K562 (cell line): ENCODE data around the gene CDC45. TPM values are rescaled to one million over a fixed set of nuclear protein-coding genes. Genes with fewer than 3 reads are reported as not detected.
A peak's percentile ranks its signal among the peaks of the same experiment; 100 is the strongest.

Experiments
- ATAC-seq: fragments of 200-7000 bp; cut with Tn5 transposase; 3 replicates; pipeline ENCODE4 v1.9.1; 2020; ENCODE audit warnings: moderate library complexity
- BruUV-seq: library from RNA; stranded (reverse); fragments of 400-500 nt; replicated peaks from 2 replicates; lab custom pipeline; 2021; lab: Mats Ljungman, UMichigan
- CTCF ChIA-PET: fragments of 300-600 bp; formaldehyde crosslinking; extraction: SDS; loops from one replicate; lab custom pipeline; 2021; ENCODE audit warnings: low intra/inter-chr PET ratio; lab: Yijun Ruan, JAX
- POLR2A ChIA-PET: fragments of 300-600, 350-650 bp; sonication (Branson Sonifier 250); formaldehyde crosslinking; extraction: SDS; loops from one replicate; lab custom pipeline; 2021; ENCODE audit warnings: antibody characterized with exemption, inconsistent platforms; lab: Yijun Ruan, JAX
- DNase-seq, 4 experiments: peaks; one replicate each; pipeline versions ENCODE4 v3.0.0 to v3.0.0-alpha.2; 2011 to 2018; ENCODE audit warnings: low spot score in 3 of 4, mixed read lengths in 3 of 4; ENCODE audit errors: extremely low read depth in 1 of 4
- FAIRE-seq: peaks from 2 replicates; lab custom pipeline; 2011; peaks lifted over from hg19 to GRCh38; lab: Jason Lieb, UNC
- H2AFZ ChIP-seq: 2 replicates; pipeline ENCODE4 v1.6.0; 2011; ENCODE audit warnings: low read depth, low read length, control low read depth, inconsistent platforms
- H3K27ac ChIP-seq: fragments of 200-600 bp; 3 replicates; pipeline ENCODE4 v1.8.0; 2011; ENCODE audit warnings: low read depth, mild to moderate bottlenecking, control low read depth, inconsistent platforms, low read length, moderate library complexity, mixed read lengths; ENCODE audit errors: extremely low read depth
- H3K27me3 ChIP-seq, 2 experiments: fragments of 300-600 bp in 1 of 2; 2 replicates in 1 of 2; 3 replicates in 1 of 2; pipeline versions ENCODE4 v1.6.0 to v1.8.0; 2011; ENCODE audit warnings: inconsistent platforms in 2 of 2, low read length in 2 of 2, mild to moderate bottlenecking in 1 of 2, mixed read lengths in 1 of 2, moderate library complexity in 1 of 2; ENCODE audit not compliant: control insufficient read depth in 2 of 2, insufficient read depth in 2 of 2
- H3K36me3 ChIP-seq: fragments of 300-600 bp; 3 replicates; pipeline ENCODE4 v1.8.0; 2011; ENCODE audit warnings: mild to moderate bottlenecking, low read length, inconsistent platforms; ENCODE audit not compliant: control insufficient read depth, insufficient read depth
- H3K4me1 ChIP-seq, 2 experiments: fragments of 200-600 bp in 1 of 2; replicated peaks in 1 of 2; 2 replicates in 1 of 2; 3 replicates in 1 of 2; pipeline versions ENCODE4 v1.5.1 to v1.8.0; 2011; ENCODE audit warnings: inconsistent platforms in 2 of 2, low read length in 2 of 2, mild to moderate bottlenecking in 1 of 2, mixed read lengths in 1 of 2, moderate library complexity in 1 of 2; ENCODE audit not compliant: control insufficient read depth in 2 of 2, insufficient read depth in 2 of 2
- H3K4me2 ChIP-seq: 2 replicates; pipeline ENCODE4 v1.6.1; 2011; ENCODE audit warnings: low read length, control low read depth, inconsistent platforms, mixed read lengths; ENCODE audit not compliant: insufficient read depth
- H3K4me3 ChIP-seq: fragments of 200-600 bp; sonication (generic), shearing (Covaris generic); 2 replicates; pipeline ENCODE4 v1.5.1; 2016; ENCODE audit warnings: control low read depth, inconsistent platforms
- H3K79me2 ChIP-seq: fragments of 200-600 bp; 3 replicates; pipeline ENCODE4 v1.8.0; 2011; ENCODE audit warnings: low read length, inconsistent platforms; ENCODE audit not compliant: control insufficient read depth, insufficient read depth
- H3K9ac ChIP-seq, 2 experiments: 2 replicates each; pipeline versions ENCODE4 v1.6.0 to v1.6.1; 2011; ENCODE audit warnings: low read depth in 2 of 2, low read length in 2 of 2, control low read depth in 1 of 2, inconsistent platforms in 1 of 2, mild to moderate bottlenecking in 1 of 2, mixed read lengths in 1 of 2; ENCODE audit not compliant: insufficient read depth in 1 of 2
- H3K9me1 ChIP-seq: one replicate; pipeline ENCODE4 v1.6.0; 2011; ENCODE audit warnings: inconsistent platforms, mild to moderate bottlenecking, low read length, moderate library complexity; ENCODE audit not compliant: control insufficient read depth, insufficient read depth
- H3K9me3 ChIP-seq: replicated peaks from 2 replicates; pipeline ENCODE4 v1.5.1; 2011; ENCODE audit warnings: low read depth, low read length, inconsistent platforms; ENCODE audit not compliant: control insufficient read depth, insufficient read depth
- H4K20me1 ChIP-seq: replicated peaks from 2 replicates; pipeline ENCODE4 v1.6.1; 2011; ENCODE audit warnings: low read length, inconsistent platforms, mixed read lengths; ENCODE audit not compliant: control insufficient read depth, insufficient read depth
- CAMTA2 ChIP-seq: fragments of 250-450 bp; sonication (Bioruptor Pico); conservative IDR thresholded peaks from 2 replicates; pipeline ENCODE4 v1.5.1; 2022
- FOXO4 ChIP-seq: fragments of 450-650 bp; formaldehyde crosslinking; IDR thresholded peaks from 2 replicates; pipeline ENCODE4 v1.4.0; 2020; ENCODE audit warnings: mild to moderate bottlenecking, moderate library complexity
- GABPB2 ChIP-seq: fragments of 250-450 bp; sonication (Bioruptor Pico); conservative IDR thresholded peaks from 2 replicates; pipeline ENCODE4 v1.5.1; 2021; ENCODE audit warnings: mild to moderate bottlenecking
- MEF2D ChIP-seq: conservative IDR thresholded peaks from 2 replicates; pipeline ENCODE4 v1.6.1; 2016; ENCODE audit warnings: low read depth, missing genetic modification characterization, missing compliant biosample characterization
- NELFE ChIP-seq: IDR thresholded peaks from 2 replicates; pipeline ENCODE4 v1.6.1; 2011; ENCODE audit warnings: mild to moderate bottlenecking; ENCODE audit not compliant: insufficient read depth, insufficient read length
- STAG1 ChIP-seq: sonication (generic); formaldehyde crosslinking; IDR thresholded peaks from 2 replicates; pipeline ENCODE4 v1.5.0; 2020; ENCODE audit warnings: missing genetic modification reagents, borderline replicate concordance
- USF1 ChIP-seq: sonication (generic); formaldehyde crosslinking; IDR thresholded peaks from 2 replicates; pipeline ENCODE4 v1.9.0; 2022; ENCODE audit warnings: mild to moderate bottlenecking, missing genetic modification reagents
- ZBTB11 ChIP-seq, 3 experiments: fragments of 200-800 bp in 1 of 3; fragments of 250-450 bp in 1 of 3; fragments of 450-650 bp in 1 of 3; sonication (Bioruptor Pico) in 1 of 3; sonication (Bioruptor generic) in 1 of 3; formaldehyde crosslinking in 1 of 3; IDR thresholded peaks; 2 replicates each; pipeline versions ENCODE4 v1.6.1 to v1.8.0; 2016 to 2022; ENCODE audit warnings: mild to moderate bottlenecking in 2 of 3, missing genetic modification characterization in 2 of 3, missing compliant biosample characterization in 1 of 3, moderate library complexity in 1 of 3
- ZBTB34 ChIP-seq: fragments of 250-450 bp; sonication (Bioruptor Pico); IDR thresholded peaks from 2 replicates; pipeline ENCODE4 v1.8.0; 2021; ENCODE audit warnings: mild to moderate bottlenecking, moderate library complexity
- ZNF165 ChIP-seq: fragments of 250-450 bp; sonication (Bioruptor Pico); IDR thresholded peaks from 2 replicates; pipeline ENCODE4 v1.4.0; 2020; ENCODE audit warnings: borderline replicate concordance
- ZNF347 ChIP-seq: fragments of 450-650 bp; formaldehyde crosslinking; IDR thresholded peaks from 2 replicates; pipeline ENCODE4 v1.4.0; 2020; ENCODE audit warnings: low read depth, mild to moderate bottlenecking, moderate library complexity
- ZNF707 ChIP-seq: fragments of 250-450 bp; sonication (Bioruptor Pico); conservative IDR thresholded peaks from 2 replicates; pipeline ENCODE4 v1.8.0; 2022; ENCODE audit warnings: inconsistent platforms, mild to moderate bottlenecking, moderate library complexity
- WGBS: fragments of 100-300 bp; shearing (Covaris generic); methylation state at CpG from one replicate; pipeline ENCODE4 v1.1.6; 2016; ENCODE audit warnings: low coverage, mixed read lengths; ENCODE audit not compliant: insufficient coverage; ENCODE audit errors: missing lambda C conversion rate; 5-methylcytosine and 5-hydroxymethylcytosine counted together
- in situ Hi-C: fragments of 300-500 bp; cut with MboI; formaldehyde crosslinking; loops from 4 replicates; pipeline ENCODE4 v1.15.0; 2018; ENCODE audit warnings: inconsistent platforms, mixed read lengths
- intact Hi-C: fragments of 100-400 bp; cut with micrococcal nuclease; formaldehyde crosslinking; loops from 2 replicates; pipeline ENCODE4 v1.14.2; 2022
- polyA plus RNA-seq, 8 experiments: library from polyadenylated mRNA; depleted of rRNA in 4 of 8; stranded (reverse) in 5 of 8; unstranded in 3 of 8; fragments of >200 nt; fragmentation: Nextera tagmentation in 2 of 8; fragmentation: Illumina TruSeq in 1 of 8; extraction: Ambion mirVana in 2 of 8; extraction: Trizol in 1 of 8; gene quantifications; 2 replicates each; pipeline versions ENCODE4 v1.2.1 to v1.2.3, GENCODE V29; 2011 to 2014; ENCODE audit warnings: inconsistent platforms in 1 of 8, missing spikeins in 1 of 8
- total RNA-seq, 7 experiments: library from RNA; depleted of rRNA in 6 of 7; stranded (reverse); fragments of >200 nt in 6 of 7; fragmentation: Illumina TruSeq in 2 of 7; extraction: Trizol in 2 of 7; gene quantifications; 2 replicates each; pipeline versions ENCODE4 v1.2.1 to v1.2.3, GENCODE V29; 2011 to 2021; ENCODE audit warnings: low replicate concordance in 1 of 7

Gene CDC45
- total and polyA plus RNA-seq, 9 of the 15 experiments (the other 6 are each of a cell fraction or from before 2014, with no cell fraction given), result 251 to 580 (median 410) TPM

- TF ChIP-seq CAMTA2 (no peak), MEF2D (tag) (no peak), ZNF707 (CRISPR knock-in tag) (no peak)
Measured at GRCh38 chr22:19516378-19517170, 36.9 kb downstream of the CDC45 start (continued).

- H3K36me3 ChIP-seq, result peaks cover 100% of the 10 kb centered on the region
- intact Hi-C loops, result no loop called here
- no peak for FAIRE-seq
- no peaks in the 10 kb centered on the region for H3K9me3 ChIP-seq
- H3K4me3 ChIP-seq, result no peak overlapping the region
- no TSS peak for BruUV-seq
- no peak for ATAC-seq
- no peak overlapping the region for H3K4me2 ChIP-seq
- no peak for DNase-seq
- POLR2A ChIA-PET, result interaction anchor here (0.6 to 4.6 kb wide), 8 partner anchors 8 to 383 kb away, joined by 3 to 33 read pairs (median 6); partner anchors contain the start of gene CDC45
- no peaks in the 10 kb centered on the region for H3K79me2 ChIP-seq
- H4K20me1 ChIP-seq, result peaks cover 12% of the 10 kb centered on the region
- H3K27me3 ChIP-seq, result no peaks in the 10 kb centered on the region
- WGBS, result 96% methylated on average over 10 of the region's 10 CpGs
- H3K9me1 ChIP-seq, result peaks cover 5% of the 10 kb centered on the region
- in situ Hi-C loops, result no loop called here
- H3K9ac ChIP-seq, result peak overlapping the region in 1 of 2 experiments; percentile 54; a peak in 2 of 4 replicates
- H3K4me1 ChIP-seq, result peaks cover 0 to 11% of the 10 kb centered on the region in 2 experiments; a peak in 2 of 5 replicates
- CTCF ChIA-PET, result no interaction called here
- H2AFZ ChIP-seq, result no peak overlapping the region
- H3K27ac ChIP-seq, result no peak overlapping the region
- TF ChIP-seq GABPB2 (CRISPR knock-in tag) (no peak), NELFE (no peak), STAG1 (CRISPR knock-in tag) (no peak), ZBTB11 (CRISPR knock-in tag; IDR thresholded peaks at IDR 0.05) (0 out of 6 replicates have a peak, but pooled peaks of 1 of the 3 experiments have one; percentile 10), ZNF347 (CRISPR knock-in tag) (no peak), ZNF165 (no peak), ZBTB34 (CRISPR knock-in tag) (no peak), USF1 (0 out of 2 replicates have a peak, but pooled peaks have one; percentile 10), FOXO4 (CRISPR knock-in tag) (no peak)
Measured at GRCh38 chr22:19517171-19517500, 37.4 kb downstream of the CDC45 start.
